SU-DHL-6 (cell line): ENCODE measurements around the gene S100A4.

Experiments
- EZH2phosphoT487 ChIP-seq: fragments of 200-600 bp; sonication (generic), shearing (Covaris generic); conservative IDR thresholded peaks from 2 replicates; pipeline ENCODE4 v1.6.1; 2018; ENCODE audit warnings: mild to moderate bottlenecking, antibody characterized with exemption, low read length, moderate library complexity, mixed read lengths
- TF ChIP-seq, protein P1 (sequence below): fragments of 200-600 bp; sonication (generic); IDR thresholded peaks from one replicate; pipeline ENCODE4 v1.5.1; 2017; ENCODE audit warnings: antibody characterized with exemption, mild to moderate bottlenecking, low read length, moderate library complexity; ENCODE audit not compliant: insufficient read depth, poor library complexity, severe bottlenecking

DNA sequence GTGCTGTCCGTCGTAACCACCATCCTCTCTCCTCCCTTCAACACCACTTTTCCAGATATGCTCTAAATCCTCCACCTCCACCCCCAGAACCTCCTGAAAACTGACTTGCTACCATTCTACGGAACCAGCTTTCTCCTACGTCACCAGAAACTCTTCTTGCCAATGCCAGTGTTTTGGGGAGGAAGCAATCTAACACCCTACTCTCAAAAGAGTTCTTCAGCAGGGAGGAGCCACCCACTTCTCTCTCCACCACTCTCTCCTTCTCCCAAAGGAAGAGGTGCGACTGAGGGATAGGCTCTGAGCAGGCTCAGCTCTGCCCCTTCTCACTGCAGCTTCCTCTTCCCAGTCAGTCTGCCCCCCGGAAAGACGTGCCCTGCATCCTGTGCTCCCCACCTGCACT, 26.1 kb upstream of the S100A4 start:
- TF ChIP-seq, protein P1, sequence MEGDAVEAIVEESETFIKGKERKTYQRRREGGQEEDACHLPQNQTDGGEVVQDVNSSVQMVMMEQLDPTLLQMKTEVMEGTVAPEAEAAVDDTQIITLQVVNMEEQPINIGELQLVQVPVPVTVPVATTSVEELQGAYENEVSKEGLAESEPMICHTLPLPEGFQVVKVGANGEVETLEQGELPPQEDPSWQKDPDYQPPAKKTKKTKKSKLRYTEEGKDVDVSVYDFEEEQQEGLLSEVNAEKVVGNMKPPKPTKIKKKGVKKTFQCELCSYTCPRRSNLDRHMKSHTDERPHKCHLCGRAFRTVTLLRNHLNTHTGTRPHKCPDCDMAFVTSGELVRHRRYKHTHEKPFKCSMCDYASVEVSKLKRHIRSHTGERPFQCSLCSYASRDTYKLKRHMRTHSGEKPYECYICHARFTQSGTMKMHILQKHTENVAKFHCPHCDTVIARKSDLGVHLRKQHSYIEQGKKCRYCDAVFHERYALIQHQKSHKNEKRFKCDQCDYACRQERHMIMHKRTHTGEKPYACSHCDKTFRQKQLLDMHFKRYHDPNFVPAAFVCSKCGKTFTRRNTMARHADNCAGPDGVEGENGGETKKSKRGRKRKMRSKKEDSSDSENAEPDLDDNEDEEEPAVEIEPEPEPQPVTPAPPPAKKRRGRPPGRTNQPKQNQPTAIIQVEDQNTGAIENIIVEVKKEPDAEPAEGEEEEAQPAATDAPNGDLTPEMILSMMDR = no peak
- TF ChIP-seq EZH2phosphoT487 = no peak
